SK-N-SH (cell line): Measurements from ENCODE around the gene AMPH.

Source experiments
- EP300 ChIP-seq, 2 experiments: IDR thresholded peaks; 2 replicates each; pipeline versions ENCODE4 v1.4.0 to v1.6.1; 2012; ENCODE audit warnings: borderline replicate concordance in 1 of 2, low read depth in 1 of 2, low read length in 1 of 2
- POLR2AphosphoS5 ChIP-seq: IDR thresholded peaks from 2 replicates; pipeline ENCODE4 v1.6.1; 2012; ENCODE audit warnings: low read depth, low read length
- RAD21 ChIP-seq: IDR thresholded peaks from 2 replicates; pipeline ENCODE4 v1.6.1; 2012; ENCODE audit warnings: mild to moderate bottlenecking, low read length
- SIN3A ChIP-seq: IDR thresholded peaks from 2 replicates; pipeline ENCODE4 v1.6.1; 2012; ENCODE audit warnings: low read depth, mild to moderate bottlenecking, low read length, moderate library complexity, borderline replicate concordance
- TAF1 ChIP-seq: IDR thresholded peaks from 2 replicates; pipeline ENCODE4 v1.6.1; 2012; ENCODE audit warnings: low read depth, mild to moderate bottlenecking, low read length, moderate library complexity, borderline replicate concordance
- YY1 ChIP-seq: IDR thresholded peaks from 2 replicates; pipeline ENCODE4 v1.4.0; 2012; ENCODE audit warnings: low read depth, mild to moderate bottlenecking
- TF ChIP-seq, protein P1 (sequence below): fragments of 200-600 bp; sonication (generic); IDR thresholded peaks from 2 replicates; pipeline ENCODE4 v1.6.1; 2017; ENCODE audit warnings: antibody characterized with exemption, mild to moderate bottlenecking, moderate library complexity
- TF ChIP-seq, protein P2 (sequence below): IDR thresholded peaks from 2 replicates; pipeline ENCODE4 v1.6.1; 2012; ENCODE audit warnings: mild to moderate bottlenecking, low read depth, low read length, moderate library complexity
- TF ChIP-seq, protein P3 (sequence below): fragments of 150-350 bp; IDR thresholded peaks from 2 replicates; pipeline ENCODE4 v1.6.1; 2017; ENCODE audit warnings: antibody characterized with exemption, low read length, low read depth, borderline replicate concordance
- TF ChIP-seq, protein P4 (sequence below): IDR thresholded peaks from 2 replicates; pipeline ENCODE4 v1.4.0; 2012; ENCODE audit warnings: low read depth
- TF ChIP-seq, protein P5 (sequence below): IDR thresholded peaks from 2 replicates; pipeline ENCODE4 v1.4.0; 2012; ENCODE audit warnings: low read depth, borderline replicate concordance

DNA sequence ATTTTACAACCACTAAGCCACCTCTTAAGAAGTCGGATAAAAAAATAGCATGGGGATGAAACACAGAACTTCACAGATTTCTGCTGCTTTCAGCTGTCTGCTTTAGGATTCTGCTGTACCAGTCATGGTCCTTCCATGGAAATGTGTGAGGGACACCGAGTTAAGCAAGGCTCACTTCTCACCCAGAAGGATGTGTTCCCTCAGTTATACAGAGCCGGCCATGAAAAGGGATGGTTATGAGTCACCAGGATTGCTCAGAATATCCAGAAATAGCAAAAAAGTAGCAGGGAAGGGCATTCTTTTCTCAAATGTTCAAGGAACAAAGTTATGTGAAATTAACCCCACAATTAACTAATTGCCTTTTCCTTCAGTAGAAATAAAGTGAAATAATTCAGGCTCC lies 124.4 kb downstream of the AMPH start:
- TF ChIP-seq RAD21: no peak
- no peak for TF ChIP-seq POLR2AphosphoS5
- TF ChIP-seq TAF1: no peak
- no peak for TF ChIP-seq SIN3A
- TF ChIP-seq, protein P1, sequence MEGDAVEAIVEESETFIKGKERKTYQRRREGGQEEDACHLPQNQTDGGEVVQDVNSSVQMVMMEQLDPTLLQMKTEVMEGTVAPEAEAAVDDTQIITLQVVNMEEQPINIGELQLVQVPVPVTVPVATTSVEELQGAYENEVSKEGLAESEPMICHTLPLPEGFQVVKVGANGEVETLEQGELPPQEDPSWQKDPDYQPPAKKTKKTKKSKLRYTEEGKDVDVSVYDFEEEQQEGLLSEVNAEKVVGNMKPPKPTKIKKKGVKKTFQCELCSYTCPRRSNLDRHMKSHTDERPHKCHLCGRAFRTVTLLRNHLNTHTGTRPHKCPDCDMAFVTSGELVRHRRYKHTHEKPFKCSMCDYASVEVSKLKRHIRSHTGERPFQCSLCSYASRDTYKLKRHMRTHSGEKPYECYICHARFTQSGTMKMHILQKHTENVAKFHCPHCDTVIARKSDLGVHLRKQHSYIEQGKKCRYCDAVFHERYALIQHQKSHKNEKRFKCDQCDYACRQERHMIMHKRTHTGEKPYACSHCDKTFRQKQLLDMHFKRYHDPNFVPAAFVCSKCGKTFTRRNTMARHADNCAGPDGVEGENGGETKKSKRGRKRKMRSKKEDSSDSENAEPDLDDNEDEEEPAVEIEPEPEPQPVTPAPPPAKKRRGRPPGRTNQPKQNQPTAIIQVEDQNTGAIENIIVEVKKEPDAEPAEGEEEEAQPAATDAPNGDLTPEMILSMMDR: no peak
- TF ChIP-seq, protein P2, sequence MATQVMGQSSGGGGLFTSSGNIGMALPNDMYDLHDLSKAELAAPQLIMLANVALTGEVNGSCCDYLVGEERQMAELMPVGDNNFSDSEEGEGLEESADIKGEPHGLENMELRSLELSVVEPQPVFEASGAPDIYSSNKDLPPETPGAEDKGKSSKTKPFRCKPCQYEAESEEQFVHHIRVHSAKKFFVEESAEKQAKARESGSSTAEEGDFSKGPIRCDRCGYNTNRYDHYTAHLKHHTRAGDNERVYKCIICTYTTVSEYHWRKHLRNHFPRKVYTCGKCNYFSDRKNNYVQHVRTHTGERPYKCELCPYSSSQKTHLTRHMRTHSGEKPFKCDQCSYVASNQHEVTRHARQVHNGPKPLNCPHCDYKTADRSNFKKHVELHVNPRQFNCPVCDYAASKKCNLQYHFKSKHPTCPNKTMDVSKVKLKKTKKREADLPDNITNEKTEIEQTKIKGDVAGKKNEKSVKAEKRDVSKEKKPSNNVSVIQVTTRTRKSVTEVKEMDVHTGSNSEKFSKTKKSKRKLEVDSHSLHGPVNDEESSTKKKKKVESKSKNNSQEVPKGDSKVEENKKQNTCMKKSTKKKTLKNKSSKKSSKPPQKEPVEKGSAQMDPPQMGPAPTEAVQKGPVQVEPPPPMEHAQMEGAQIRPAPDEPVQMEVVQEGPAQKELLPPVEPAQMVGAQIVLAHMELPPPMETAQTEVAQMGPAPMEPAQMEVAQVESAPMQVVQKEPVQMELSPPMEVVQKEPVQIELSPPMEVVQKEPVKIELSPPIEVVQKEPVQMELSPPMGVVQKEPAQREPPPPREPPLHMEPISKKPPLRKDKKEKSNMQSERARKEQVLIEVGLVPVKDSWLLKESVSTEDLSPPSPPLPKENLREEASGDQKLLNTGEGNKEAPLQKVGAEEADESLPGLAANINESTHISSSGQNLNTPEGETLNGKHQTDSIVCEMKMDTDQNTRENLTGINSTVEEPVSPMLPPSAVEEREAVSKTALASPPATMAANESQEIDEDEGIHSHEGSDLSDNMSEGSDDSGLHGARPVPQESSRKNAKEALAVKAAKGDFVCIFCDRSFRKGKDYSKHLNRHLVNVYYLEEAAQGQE: no peak
- TF ChIP-seq, protein P3, sequence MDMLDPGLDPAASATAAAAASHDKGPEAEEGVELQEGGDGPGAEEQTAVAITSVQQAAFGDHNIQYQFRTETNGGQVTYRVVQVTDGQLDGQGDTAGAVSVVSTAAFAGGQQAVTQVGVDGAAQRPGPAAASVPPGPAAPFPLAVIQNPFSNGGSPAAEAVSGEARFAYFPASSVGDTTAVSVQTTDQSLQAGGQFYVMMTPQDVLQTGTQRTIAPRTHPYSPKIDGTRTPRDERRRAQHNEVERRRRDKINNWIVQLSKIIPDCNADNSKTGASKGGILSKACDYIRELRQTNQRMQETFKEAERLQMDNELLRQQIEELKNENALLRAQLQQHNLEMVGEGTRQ: no peak
- TF ChIP-seq, protein P4, sequence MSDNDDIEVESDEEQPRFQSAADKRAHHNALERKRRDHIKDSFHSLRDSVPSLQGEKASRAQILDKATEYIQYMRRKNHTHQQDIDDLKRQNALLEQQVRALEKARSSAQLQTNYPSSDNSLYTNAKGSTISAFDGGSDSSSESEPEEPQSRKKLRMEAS: no peak
- no peak for TF ChIP-seq EP300 (IDR thresholded peaks at IDR 0.05; ENCODE audit: borderline replicate concordance in 1 of 2, low read depth in 1 of 2, low read length in 1 of 2)
- TF ChIP-seq YY1: no peak
- TF ChIP-seq, protein P5, sequence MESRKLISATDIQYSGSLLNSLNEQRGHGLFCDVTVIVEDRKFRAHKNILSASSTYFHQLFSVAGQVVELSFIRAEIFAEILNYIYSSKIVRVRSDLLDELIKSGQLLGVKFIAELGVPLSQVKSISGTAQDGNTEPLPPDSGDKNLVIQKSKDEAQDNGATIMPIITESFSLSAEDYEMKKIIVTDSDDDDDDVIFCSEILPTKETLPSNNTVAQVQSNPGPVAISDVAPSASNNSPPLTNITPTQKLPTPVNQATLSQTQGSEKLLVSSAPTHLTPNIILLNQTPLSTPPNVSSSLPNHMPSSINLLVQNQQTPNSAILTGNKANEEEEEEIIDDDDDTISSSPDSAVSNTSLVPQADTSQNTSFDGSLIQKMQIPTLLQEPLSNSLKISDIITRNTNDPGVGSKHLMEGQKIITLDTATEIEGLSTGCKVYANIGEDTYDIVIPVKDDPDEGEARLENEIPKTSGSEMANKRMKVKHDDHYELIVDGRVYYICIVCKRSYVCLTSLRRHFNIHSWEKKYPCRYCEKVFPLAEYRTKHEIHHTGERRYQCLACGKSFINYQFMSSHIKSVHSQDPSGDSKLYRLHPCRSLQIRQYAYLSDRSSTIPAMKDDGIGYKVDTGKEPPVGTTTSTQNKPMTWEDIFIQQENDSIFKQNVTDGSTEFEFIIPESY: no peak
